Measurements from ENCODE around the gene NEB.
"Not testable (repeated sequence)": the region's sequence is repeated elsewhere in the genome, so short reads cannot be mapped to it uniquely, and the experiment has no call there.

DNA sequence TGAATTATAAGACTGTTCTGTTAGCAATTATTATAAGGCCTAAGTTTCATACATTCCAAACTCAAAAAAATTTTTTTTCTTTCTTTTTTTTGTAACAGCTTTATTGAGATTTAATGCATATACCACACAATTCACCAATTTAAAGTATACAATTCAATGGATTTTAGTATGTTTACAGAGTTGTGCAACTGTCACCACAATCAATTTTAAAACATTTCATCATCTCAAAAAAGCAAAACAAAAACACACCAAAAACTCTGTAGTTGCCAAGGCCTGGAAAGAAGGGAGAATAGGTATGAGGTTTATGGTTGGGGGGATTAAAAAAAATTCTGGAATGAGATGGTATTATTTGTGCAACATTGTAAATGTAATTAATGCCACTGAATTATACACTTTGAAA lies 36.1 kb downstream of the NEB start:
- TF ChIP-seq CTCF (IDR thresholded peaks at IDR 0.05; ENCODE audit: low read length); EZH2 (optimal IDR thresholded peaks at IDR 0.05; ENCODE audit: low read depth, low read length): not testable (repeated sequence)

All from MM.1S (cell line).